CD4-positive, alpha-beta T cell (primary cell): ENCODE measurements around the gene FCMR. TPM values are rescaled to one million over a fixed set of nuclear protein-coding genes. Genes with fewer than 3 reads are reported as not detected.

Source experiments
- ATAC-seq: fragments of 200-7000 bp; cut with Tn5 transposase; one replicate; pipeline ENCODE4 v1.10.0; 2022; ENCODE audit warnings: mild to moderate bottlenecking; ENCODE audit not compliant: poor library complexity
- CTCF ChIA-PET: fragments of 350-600 bp; sonication (Branson Sonifier 250); formaldehyde crosslinking; loops from one replicate; lab custom pipeline; 2021; ENCODE audit warnings: antibody characterized with exemption, inconsistent platforms; lab: Charles Lee
- POLR2A ChIA-PET: fragments of 350-600 bp; sonication (Branson Sonifier 250); formaldehyde crosslinking; loops from one replicate; lab custom pipeline; 2021; ENCODE audit warnings: antibody characterized with exemption, inconsistent platforms; lab: Charles Lee
- DNase-seq, 14 experiments: peaks; one replicate each; pipeline ENCODE4 v3.0.0-alpha.2; 2013 to 2020; ENCODE audit warnings: mixed read lengths in 2 of 14
- H3K27ac ChIP-seq, 2 donors: one replicate each; pipeline versions ENCODE4 v1.5.1 to v1.7.0; 2013; ENCODE audit warnings: low read length in 2 of 2, low read depth in 1 of 2, mild to moderate bottlenecking in 1 of 2
- H3K27me3 ChIP-seq, 2 experiments: 1 replicate in 1 of 2; 2 replicates in 1 of 2; pipeline versions ENCODE4 v1.6.1 to v1.7.0; 2013; ENCODE audit warnings: low read length in 2 of 2, control low read depth in 1 of 2, mild to moderate bottlenecking in 1 of 2, moderate library complexity in 1 of 2; ENCODE audit not compliant: insufficient read depth in 2 of 2, control insufficient read depth in 1 of 2
- H3K36me3 ChIP-seq: one replicate; pipeline ENCODE4 v1.6.1; 2013; ENCODE audit warnings: low read length, control low read depth; ENCODE audit not compliant: insufficient read depth
- H3K4me1 ChIP-seq: one replicate; pipeline ENCODE4 v1.6.1; 2013; ENCODE audit warnings: low read length, control low read depth; ENCODE audit not compliant: insufficient read depth
- H3K4me3 ChIP-seq: one replicate; pipeline ENCODE4 v1.5.1; 2013; ENCODE audit warnings: mild to moderate bottlenecking, low read length, moderate library complexity
- H3K9me3 ChIP-seq, 2 experiments: 1 replicate in 1 of 2; 2 replicates in 1 of 2; pipeline versions ENCODE4 v1.6.1 to v1.7.0; 2013; ENCODE audit warnings: low read length in 2 of 2, mild to moderate bottlenecking in 2 of 2, control low read depth in 1 of 2, moderate library complexity in 1 of 2; ENCODE audit not compliant: control insufficient read depth in 1 of 2, insufficient read depth in 1 of 2
- H3K27ac Mint-ChIP-seq: one replicate; pipeline ENCODE4 v1.8.0; 2020; ENCODE audit warnings: mixed read lengths
- H3K27me3 Mint-ChIP-seq: one replicate; pipeline ENCODE4 v1.8.0; 2021; ENCODE audit warnings: mixed read lengths
- H3K36me3 Mint-ChIP-seq: one replicate; pipeline ENCODE4 v1.8.0; 2021; ENCODE audit warnings: low read depth, mixed read lengths
- H3K4me1 Mint-ChIP-seq: one replicate; pipeline ENCODE4 v1.8.0; 2021; ENCODE audit warnings: low read depth, mixed read lengths
- H3K4me3 Mint-ChIP-seq: one replicate; pipeline ENCODE4 v1.8.0; 2020; ENCODE audit warnings: mild to moderate bottlenecking, mixed read lengths
- H3K9me3 Mint-ChIP-seq: one replicate; pipeline ENCODE4 v1.8.0; 2020; ENCODE audit warnings: mixed read lengths
- CTCF ChIP-seq: fragments of 200-600 bp; IDR thresholded peaks from one replicate; pipeline ENCODE4 v1.8.0; 2022; ENCODE audit warnings: antibody characterized with exemption, mild to moderate bottlenecking
- intact Hi-C, 2 experiments: fragments of 100-400 bp; cut with DNase I in 1 of 2; cut with micrococcal nuclease in 1 of 2; formaldehyde crosslinking; loops; one replicate each; pipeline versions ENCODE4 v1.15.1 to v1.9.0; 2023 to 2025; cut with DNase I, micrococcal nuclease
- total RNA-seq, 174 experiments: library from RNA in 2 of 174; stranded (reverse) in 2 of 174; gene quantifications; one replicate each; pipeline ENCODE4 v1.2.3 and lab custom pipeline; 2021 to 2026

Gene FCMR
- total RNA-seq, 2 experiments from 2014 or later, result 171 to 186 TPM

- ATAC-seq, result no peak
- ChIA-PET POLR2A (interaction anchor here (0.8 to 1.4 kb wide), 2 partner anchors 28 to 40 kb away, joined by 3 read pairs; no protein-coding TSS in a partner anchor), CTCF (no interaction called here)
- H3K27me3 ChIP-seq, result no peaks in the 10 kb centered on the region
- no peaks in the 10 kb centered on the region for H3K4me1 Mint-ChIP-seq
- H3K4me3 ChIP-seq, result no peak overlapping the region
- H3K27ac Mint-ChIP-seq, result no peak overlapping the region
- peaks cover 0 to 5% of the 10 kb centered on the region in 2 experiments for H3K9me3 ChIP-seq
- H3K36me3 Mint-ChIP-seq, result peaks cover 21% of the 10 kb centered on the region
- H3K4me1 ChIP-seq, result no peaks in the 10 kb centered on the region
- H3K27ac ChIP-seq, result no peak overlapping the region
- H3K27me3 Mint-ChIP-seq, result no peaks in the 10 kb centered on the region
- peaks cover 6% of the 10 kb centered on the region for H3K9me3 Mint-ChIP-seq
- no peak for TF ChIP-seq CTCF
- no peak for DNase-seq
- intact Hi-C loops, result no loop called here
- no peak overlapping the region for H3K4me3 Mint-ChIP-seq
- H3K36me3 ChIP-seq, result no peaks in the 10 kb centered on the region
Observed at GRCh38 chr1:206872139-206872538, 49.6 kb downstream of the FCMR start.

GRCh38 chr1:206868264-206868663 lies 53.5 kb downstream of the FCMR start:
- DNase-seq (no peak), ATAC-seq (no peak)
- ChIA-PET POLR2A (interaction anchor here (1.1 kb wide), 1 partner anchor 53 kb away, joined by 3 read pairs; the partner anchor contains the start of gene FCMR), CTCF (no interaction called here)
- Histone ChIP-seq H3K4me3 (no peak overlapping the region), H3K4me1 (peaks cover 5% of the 10 kb centered on the region), H3K36me3 (no peaks in the 10 kb centered on the region), H3K27me3 (no peaks in the 10 kb centered on the region), H3K27ac (no peak overlapping the region), H3K9me3 (peaks cover 0 to 3% of the 10 kb centered on the region in 2 experiments)
- Mint-ChIP-seq H3K27me3 (peaks cover 6% of the 10 kb centered on the region), H3K4me1 (peaks cover 7% of the 10 kb centered on the region), H3K27ac (no peak overlapping the region), H3K36me3 (no peaks in the 10 kb centered on the region), H3K9me3 (peaks cover 3% of the 10 kb centered on the region), H3K4me3 (no peak overlapping the region)
- intact Hi-C loops, result loop anchor here (5.0 kb wide), 2 partner anchors 114 to 136 kb away; no protein-coding TSS in a partner anchor
- TF ChIP-seq CTCF, result no peak

GRCh38 chr1:206867716-206868115 lies 54.0 kb downstream of the FCMR start:
- DNase-seq (no peak), ATAC-seq (no peak)
- no peak overlapping the region for H3K4me3 Mint-ChIP-seq
- H3K36me3 Mint-ChIP-seq, result no peaks in the 10 kb centered on the region
- H3K27ac Mint-ChIP-seq, result no peak overlapping the region
- peaks cover 3% of the 10 kb centered on the region for H3K9me3 Mint-ChIP-seq
- H3K27me3 Mint-ChIP-seq, result peaks cover 12% of the 10 kb centered on the region
- ChIA-PET POLR2A (interaction anchor here (1.1 kb wide), 1 partner anchor 54 kb away, joined by 3 read pairs; the partner anchor contains the start of gene FCMR), CTCF (interaction anchor here (1.2 kb wide), 1 partner anchor 133 kb away, joined by 3 read pairs; no protein-coding TSS in a partner anchor)
- Histone ChIP-seq H3K36me3 (no peaks in the 10 kb centered on the region), H3K27ac (no peak overlapping the region), H3K4me3 (no peak overlapping the region), H3K27me3 (no peaks in the 10 kb centered on the region), H3K4me1 (peaks cover 5% of the 10 kb centered on the region), H3K9me3 (peaks cover 0 to 3% of the 10 kb centered on the region in 2 experiments)
- no peak for TF ChIP-seq CTCF
- H3K4me1 Mint-ChIP-seq, result peaks cover 7% of the 10 kb centered on the region
- intact Hi-C loops, result loop anchor here (5.0 kb wide), 2 partner anchors 115 to 135 kb away; no protein-coding TSS in a partner anchor
